ENCODE measurements around the gene SMURF2. TPM values are rescaled to one million over a fixed set of nuclear protein-coding genes. Genes with fewer than 3 reads are reported as not detected.

The SMURF2 gene
- total RNA-seq, 1 experiment from 2014 or later, result 24.7 TPM

DNA sequence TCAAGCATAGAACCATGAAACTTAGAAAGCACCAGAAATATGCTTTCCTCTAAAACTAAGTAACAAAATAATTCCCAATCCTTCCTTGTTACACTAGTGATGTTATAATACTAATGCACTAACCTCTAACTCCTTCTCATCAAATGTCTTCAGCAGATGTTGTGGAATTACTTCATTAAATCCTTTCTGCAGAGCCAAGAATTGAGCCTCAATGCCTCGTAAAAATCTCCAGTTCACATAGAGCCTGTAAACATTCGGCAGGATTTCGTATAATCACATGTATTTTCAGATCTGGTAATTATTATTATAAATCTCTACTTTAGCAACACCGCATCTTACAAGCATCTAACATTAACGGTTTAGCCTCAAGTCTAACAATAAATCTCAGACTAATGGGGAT lies 110.6 kb downstream of the SMURF2 start:
- Histone ChIP-seq H3K9me3 (ENCODE audit: low read depth, low read length, poor library complexity, severe bottlenecking) (no peaks in the 10 kb centered on the region), H3K36me3 (ENCODE audit: insufficient read depth, low read length, poor library complexity, severe bottlenecking) (peaks cover 8% of the 10 kb centered on the region), H3K27me3 (replicated peaks; ENCODE audit: insufficient read depth, low read depth, low read length, poor library complexity) (no peaks in the 10 kb centered on the region), H3K4me3 (ENCODE audit: low read depth, low read length, poor library complexity, severe bottlenecking) (no peak overlapping the region), H3K27ac (ENCODE audit: low read depth, low read length, poor library complexity, severe bottlenecking) (no peak overlapping the region), H3K4me1 (ENCODE audit: insufficient read depth, low read length, poor library complexity, severe bottlenecking) (no peaks in the 10 kb centered on the region)
- CTCF ChIA-PET, result no interaction called here
- BruUV-seq (replicated peaks), result no TSS peak
- intact Hi-C loops (cut with micrococcal nuclease; ENCODE audit: unreplicated experiment), result no loop called here
- DNase-seq (ENCODE audit: low spot score), result no peak
- POLR2A ChIA-PET (ENCODE audit: low non-redundant PET), result no interaction called here
- TF ChIP-seq EZH2 (IDR thresholded peaks at IDR 0.05; ENCODE audit: borderline replicate concordance, low read depth, low read length, poor library complexity, severe bottlenecking), result no peak
- TF ChIP-seq, protein P1, sequence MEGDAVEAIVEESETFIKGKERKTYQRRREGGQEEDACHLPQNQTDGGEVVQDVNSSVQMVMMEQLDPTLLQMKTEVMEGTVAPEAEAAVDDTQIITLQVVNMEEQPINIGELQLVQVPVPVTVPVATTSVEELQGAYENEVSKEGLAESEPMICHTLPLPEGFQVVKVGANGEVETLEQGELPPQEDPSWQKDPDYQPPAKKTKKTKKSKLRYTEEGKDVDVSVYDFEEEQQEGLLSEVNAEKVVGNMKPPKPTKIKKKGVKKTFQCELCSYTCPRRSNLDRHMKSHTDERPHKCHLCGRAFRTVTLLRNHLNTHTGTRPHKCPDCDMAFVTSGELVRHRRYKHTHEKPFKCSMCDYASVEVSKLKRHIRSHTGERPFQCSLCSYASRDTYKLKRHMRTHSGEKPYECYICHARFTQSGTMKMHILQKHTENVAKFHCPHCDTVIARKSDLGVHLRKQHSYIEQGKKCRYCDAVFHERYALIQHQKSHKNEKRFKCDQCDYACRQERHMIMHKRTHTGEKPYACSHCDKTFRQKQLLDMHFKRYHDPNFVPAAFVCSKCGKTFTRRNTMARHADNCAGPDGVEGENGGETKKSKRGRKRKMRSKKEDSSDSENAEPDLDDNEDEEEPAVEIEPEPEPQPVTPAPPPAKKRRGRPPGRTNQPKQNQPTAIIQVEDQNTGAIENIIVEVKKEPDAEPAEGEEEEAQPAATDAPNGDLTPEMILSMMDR (conservative IDR thresholded peaks at IDR 0.05; ENCODE audit: low read depth, low read length), result no peak

DNA sequence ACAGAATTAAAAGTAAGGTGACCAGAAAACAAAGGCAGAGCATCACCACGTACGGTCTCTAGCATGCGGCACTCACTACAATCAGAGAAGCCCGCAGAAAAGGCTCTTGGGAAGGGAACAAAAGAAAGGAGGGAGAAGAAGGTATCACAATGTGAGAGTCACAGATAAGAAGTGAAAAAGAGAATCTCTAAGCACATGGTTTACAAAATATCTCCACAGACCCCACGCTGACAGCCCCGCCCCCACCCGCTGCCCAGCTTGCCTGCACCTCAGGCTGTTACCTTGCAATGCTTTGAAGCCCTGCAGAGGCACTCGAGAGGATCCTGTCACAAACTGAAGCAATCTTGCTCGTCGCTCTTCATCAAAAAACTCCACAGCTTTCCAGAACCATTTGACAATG lies 114.8 kb downstream of the SMURF2 start:
- Histone ChIP-seq H3K9me3 (ENCODE audit: low read depth, low read length, poor library complexity, severe bottlenecking) (no peaks in the 10 kb centered on the region), H3K4me1 (ENCODE audit: insufficient read depth, low read length, poor library complexity, severe bottlenecking) (no peaks in the 10 kb centered on the region), H3K27me3 (replicated peaks; ENCODE audit: insufficient read depth, low read depth, low read length, poor library complexity) (no peaks in the 10 kb centered on the region), H3K27ac (ENCODE audit: low read depth, low read length, poor library complexity, severe bottlenecking) (no peak overlapping the region), H3K36me3 (ENCODE audit: insufficient read depth, low read length, poor library complexity, severe bottlenecking) (peaks cover 18% of the 10 kb centered on the region), H3K4me3 (ENCODE audit: low read depth, low read length, poor library complexity, severe bottlenecking) (no peak overlapping the region)
- BruUV-seq (replicated peaks), result no TSS peak
- no peak for TF ChIP-seq EZH2 (IDR thresholded peaks at IDR 0.05; ENCODE audit: borderline replicate concordance, low read depth, low read length, poor library complexity, severe bottlenecking)
- TF ChIP-seq, protein P1 (conservative IDR thresholded peaks at IDR 0.05; ENCODE audit: low read depth, low read length), result no peak
- no peak for DNase-seq (ENCODE audit: low spot score)
- intact Hi-C loops (cut with micrococcal nuclease; ENCODE audit: unreplicated experiment), result no loop called here
- ChIA-PET CTCF (no interaction called here), POLR2A (ENCODE audit: low non-redundant PET) (no interaction called here)

DNA sequence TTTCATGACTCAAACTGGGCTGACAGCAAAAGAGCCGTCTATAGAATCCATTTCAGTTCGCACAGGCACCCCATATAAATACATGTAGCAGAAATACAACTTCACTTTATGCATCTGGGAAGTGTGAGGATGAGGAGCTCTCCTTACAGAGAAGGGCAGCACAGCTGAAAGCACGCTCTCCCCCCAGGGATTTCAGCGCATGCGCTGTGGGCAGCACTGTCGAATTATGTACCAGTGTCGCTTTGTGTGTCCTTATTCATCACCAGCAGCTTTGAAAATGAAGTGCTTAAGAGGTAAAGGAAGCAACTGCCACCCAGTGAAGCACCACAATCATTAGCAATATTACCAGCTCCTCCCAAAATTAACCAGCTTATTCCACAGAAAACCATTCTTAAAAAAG lies 115.4 kb downstream of the SMURF2 start:
- Histone ChIP-seq H3K4me3 (ENCODE audit: low read depth, low read length, poor library complexity, severe bottlenecking) (no peak overlapping the region), H3K27me3 (replicated peaks; ENCODE audit: insufficient read depth, low read depth, low read length, poor library complexity) (no peaks in the 10 kb centered on the region), H3K27ac (ENCODE audit: low read depth, low read length, poor library complexity, severe bottlenecking) (no peak overlapping the region), H3K36me3 (ENCODE audit: insufficient read depth, low read length, poor library complexity, severe bottlenecking) (peaks cover 18% of the 10 kb centered on the region), H3K9me3 (ENCODE audit: low read depth, low read length, poor library complexity, severe bottlenecking) (no peaks in the 10 kb centered on the region), H3K4me1 (ENCODE audit: insufficient read depth, low read length, poor library complexity, severe bottlenecking) (no peaks in the 10 kb centered on the region)
- ChIA-PET CTCF (no interaction called here), POLR2A (ENCODE audit: low non-redundant PET) (interaction anchor here (0.7 kb wide), 1 partner anchor 180 kb away, joined by 4 read pairs; no protein-coding TSS in a partner anchor)
- intact Hi-C loops (cut with micrococcal nuclease; ENCODE audit: unreplicated experiment), result no loop called here
- no TSS peak for BruUV-seq (replicated peaks)
- TF ChIP-seq, protein P1 (conservative IDR thresholded peaks at IDR 0.05; ENCODE audit: low read depth, low read length), result no peak
- no peak for TF ChIP-seq EZH2 (IDR thresholded peaks at IDR 0.05; ENCODE audit: borderline replicate concordance, low read depth, low read length, poor library complexity, severe bottlenecking)
- DNase-seq (ENCODE audit: low spot score), result no peak

All from A673 (cell line).